Erythroblast (primary cell): ENCODE measurements around the gene SPATA45.

Experiments used
- GATA1 ChIP-seq: IDR thresholded peaks from 2 replicates; pipeline ENCODE4 v1.6.1; 2011; ENCODE audit warnings: low read depth, mild to moderate bottlenecking, control low read depth, low read length, moderate library complexity
- POLR2A ChIP-seq: IDR thresholded peaks from 2 replicates; pipeline ENCODE4 v1.6.1; 2011; ENCODE audit warnings: mild to moderate bottlenecking, low read length

DNA sequence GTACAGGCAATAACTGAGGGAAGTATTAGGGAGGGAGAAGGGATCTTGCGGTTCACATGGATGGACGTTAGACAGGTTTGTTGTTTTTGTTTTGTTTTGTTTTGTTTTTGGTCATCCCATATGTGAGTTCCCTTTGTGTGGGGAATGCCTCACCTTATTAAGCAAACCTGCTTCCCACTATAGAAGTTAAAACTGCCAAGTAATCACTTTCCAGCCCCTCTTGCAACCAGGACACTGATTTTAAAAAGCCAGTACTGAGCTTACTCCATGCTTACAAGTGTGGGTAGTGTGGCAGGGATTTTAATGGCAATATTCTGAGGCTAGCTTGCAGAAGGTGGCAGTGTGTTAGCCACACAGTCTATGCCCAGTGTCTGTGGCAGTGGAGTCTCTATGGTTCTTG lies 26.5 kb downstream of the SPATA45 start:
- TF ChIP-seq POLR2A = no peak
- no peak for TF ChIP-seq GATA1
